K562 (cell line): ENCODE data around the gene MAP1A. TPM values are rescaled to one million over a fixed set of nuclear protein-coding genes. Genes with fewer than 3 reads are reported as not detected.

Experiments
- ATAC-seq: fragments of 200-7000 bp; cut with Tn5 transposase; 3 replicates; pipeline ENCODE4 v1.9.1; 2020; ENCODE audit warnings: moderate library complexity
- BruUV-seq: library from RNA; stranded (reverse); fragments of 400-500 nt; replicated peaks from 2 replicates; lab custom pipeline; 2021; lab: Mats Ljungman, UMichigan
- CTCF ChIA-PET: fragments of 300-600 bp; formaldehyde crosslinking; extraction: SDS; loops from one replicate; lab custom pipeline; 2021; ENCODE audit warnings: low intra/inter-chr PET ratio; lab: Yijun Ruan, JAX
- POLR2A ChIA-PET: fragments of 300-600, 350-650 bp; sonication (Branson Sonifier 250); formaldehyde crosslinking; extraction: SDS; loops from one replicate; lab custom pipeline; 2021; ENCODE audit warnings: antibody characterized with exemption, inconsistent platforms; lab: Yijun Ruan, JAX
- DNase-seq, 4 experiments: peaks; one replicate each; pipeline versions ENCODE4 v3.0.0 to v3.0.0-alpha.2; 2011 to 2018; ENCODE audit warnings: low spot score in 3 of 4, mixed read lengths in 3 of 4; ENCODE audit errors: extremely low read depth in 1 of 4
- FAIRE-seq: peaks from 2 replicates; lab custom pipeline; 2011; peaks lifted over from hg19 to GRCh38; lab: Jason Lieb, UNC
- H2AFZ ChIP-seq: 2 replicates; pipeline ENCODE4 v1.6.0; 2011; ENCODE audit warnings: low read depth, low read length, control low read depth, inconsistent platforms
- H3K27ac ChIP-seq: fragments of 200-600 bp; 3 replicates; pipeline ENCODE4 v1.8.0; 2011; ENCODE audit warnings: low read depth, mild to moderate bottlenecking, control low read depth, inconsistent platforms, low read length, moderate library complexity, mixed read lengths; ENCODE audit errors: extremely low read depth
- H3K27me3 ChIP-seq, 2 experiments: fragments of 300-600 bp in 1 of 2; 2 replicates in 1 of 2; 3 replicates in 1 of 2; pipeline versions ENCODE4 v1.6.0 to v1.8.0; 2011; ENCODE audit warnings: inconsistent platforms in 2 of 2, low read length in 2 of 2, mild to moderate bottlenecking in 1 of 2, mixed read lengths in 1 of 2, moderate library complexity in 1 of 2; ENCODE audit not compliant: control insufficient read depth in 2 of 2, insufficient read depth in 2 of 2
- H3K36me3 ChIP-seq: fragments of 300-600 bp; 3 replicates; pipeline ENCODE4 v1.8.0; 2011; ENCODE audit warnings: mild to moderate bottlenecking, low read length, inconsistent platforms; ENCODE audit not compliant: control insufficient read depth, insufficient read depth
- H3K4me1 ChIP-seq, 2 experiments: fragments of 200-600 bp in 1 of 2; replicated peaks in 1 of 2; 2 replicates in 1 of 2; 3 replicates in 1 of 2; pipeline versions ENCODE4 v1.5.1 to v1.8.0; 2011; ENCODE audit warnings: inconsistent platforms in 2 of 2, low read length in 2 of 2, mild to moderate bottlenecking in 1 of 2, mixed read lengths in 1 of 2, moderate library complexity in 1 of 2; ENCODE audit not compliant: control insufficient read depth in 2 of 2, insufficient read depth in 2 of 2
- H3K4me2 ChIP-seq: 2 replicates; pipeline ENCODE4 v1.6.1; 2011; ENCODE audit warnings: low read length, control low read depth, inconsistent platforms, mixed read lengths; ENCODE audit not compliant: insufficient read depth
- H3K4me3 ChIP-seq: fragments of 200-600 bp; sonication (generic), shearing (Covaris generic); 2 replicates; pipeline ENCODE4 v1.5.1; 2016; ENCODE audit warnings: control low read depth, inconsistent platforms
- H3K79me2 ChIP-seq: fragments of 200-600 bp; 3 replicates; pipeline ENCODE4 v1.8.0; 2011; ENCODE audit warnings: low read length, inconsistent platforms; ENCODE audit not compliant: control insufficient read depth, insufficient read depth
- H3K9ac ChIP-seq, 2 experiments: 2 replicates each; pipeline versions ENCODE4 v1.6.0 to v1.6.1; 2011; ENCODE audit warnings: low read depth in 2 of 2, low read length in 2 of 2, control low read depth in 1 of 2, inconsistent platforms in 1 of 2, mild to moderate bottlenecking in 1 of 2, mixed read lengths in 1 of 2; ENCODE audit not compliant: insufficient read depth in 1 of 2
- H3K9me1 ChIP-seq: one replicate; pipeline ENCODE4 v1.6.0; 2011; ENCODE audit warnings: inconsistent platforms, mild to moderate bottlenecking, low read length, moderate library complexity; ENCODE audit not compliant: control insufficient read depth, insufficient read depth
- H3K9me3 ChIP-seq: replicated peaks from 2 replicates; pipeline ENCODE4 v1.5.1; 2011; ENCODE audit warnings: low read depth, low read length, inconsistent platforms; ENCODE audit not compliant: control insufficient read depth, insufficient read depth
- H4K20me1 ChIP-seq: replicated peaks from 2 replicates; pipeline ENCODE4 v1.6.1; 2011; ENCODE audit warnings: low read length, inconsistent platforms, mixed read lengths; ENCODE audit not compliant: control insufficient read depth, insufficient read depth
- DNMT1 ChIP-seq: fragments of 450-650 bp; IDR thresholded peaks from 2 replicates; pipeline ENCODE4 v1.6.1; 2016; ENCODE audit warnings: antibody characterized with exemption, mild to moderate bottlenecking
- GABPB2 ChIP-seq: fragments of 250-450 bp; sonication (Bioruptor Pico); conservative IDR thresholded peaks from 2 replicates; pipeline ENCODE4 v1.5.1; 2021; ENCODE audit warnings: mild to moderate bottlenecking
- NCOR1 ChIP-seq: fragments of 450-650 bp; IDR thresholded peaks from 2 replicates; pipeline ENCODE4 v1.6.1; 2016; ENCODE audit warnings: mild to moderate bottlenecking, moderate library complexity
- SRSF3 ChIP-seq: fragments of 200-400 bp; formaldehyde crosslinking; IDR thresholded peaks from 2 replicates; pipeline ENCODE4 v1.6.1; 2016; ENCODE audit warnings: mild to moderate bottlenecking, low read length, moderate library complexity; ENCODE audit not compliant: insufficient read depth
- ZEB2 ChIP-seq: fragments of 450-650 bp; IDR thresholded peaks from 2 replicates; pipeline ENCODE4 v1.6.1; 2016
- in situ Hi-C: fragments of 300-500 bp; cut with MboI; formaldehyde crosslinking; loops from 4 replicates; pipeline ENCODE4 v1.15.0; 2018; ENCODE audit warnings: inconsistent platforms, mixed read lengths
- intact Hi-C: fragments of 100-400 bp; cut with micrococcal nuclease; formaldehyde crosslinking; loops from 2 replicates; pipeline ENCODE4 v1.14.2; 2022
- polyA plus RNA-seq, 8 experiments: library from polyadenylated mRNA; depleted of rRNA in 4 of 8; stranded (reverse) in 5 of 8; unstranded in 3 of 8; fragments of >200 nt; fragmentation: Nextera tagmentation in 2 of 8; fragmentation: Illumina TruSeq in 1 of 8; extraction: Ambion mirVana in 2 of 8; extraction: Trizol in 1 of 8; gene quantifications; 2 replicates each; pipeline versions ENCODE4 v1.2.1 to v1.2.3, GENCODE V29; 2011 to 2014; ENCODE audit warnings: inconsistent platforms in 1 of 8, missing spikeins in 1 of 8
- total RNA-seq, 7 experiments: library from RNA; depleted of rRNA in 6 of 7; stranded (reverse); fragments of >200 nt in 6 of 7; fragmentation: Illumina TruSeq in 2 of 7; extraction: Trizol in 2 of 7; gene quantifications; 2 replicates each; pipeline versions ENCODE4 v1.2.1 to v1.2.3, GENCODE V29; 2011 to 2021; ENCODE audit warnings: low replicate concordance in 1 of 7
- TF ChIP-seq, protein P1 (sequence below): fragments of 250-450 bp; sonication (Bioruptor Pico); IDR thresholded peaks from 2 replicates; pipeline ENCODE4 v1.4.0; 2020; ENCODE audit warnings: mild to moderate bottlenecking, moderate library complexity

Gene MAP1A
- total and polyA plus RNA-seq, 9 of the 15 experiments (the other 6 are each of a cell fraction or from before 2014, with no cell fraction given) = 2.0 to 20.3 (median 7.3) TPM

DNA sequence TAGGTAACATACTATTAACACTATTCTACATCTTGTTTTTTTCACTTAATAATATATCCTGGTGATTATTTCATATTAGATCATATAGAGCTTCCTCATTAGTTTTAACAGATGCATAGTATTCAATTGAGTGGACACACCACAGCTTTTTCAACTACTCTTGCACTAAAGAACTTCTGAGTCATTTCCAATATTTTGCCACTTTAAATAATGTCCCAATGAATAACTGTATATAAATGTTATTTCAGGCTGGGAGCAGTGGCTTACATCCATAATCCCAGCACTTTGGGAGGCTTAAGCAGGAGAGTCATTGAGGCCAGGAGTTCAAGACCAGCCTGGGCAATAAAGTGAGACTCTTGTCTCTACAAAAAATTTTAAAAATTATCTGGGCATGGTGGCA is 26.9 kb downstream of the MAP1A start:
- DNase-seq (no peak), FAIRE-seq (no peak)

More for the DNA sequence above, 26.9 kb downstream of the MAP1A start:
- TF ChIP-seq, protein P1, sequence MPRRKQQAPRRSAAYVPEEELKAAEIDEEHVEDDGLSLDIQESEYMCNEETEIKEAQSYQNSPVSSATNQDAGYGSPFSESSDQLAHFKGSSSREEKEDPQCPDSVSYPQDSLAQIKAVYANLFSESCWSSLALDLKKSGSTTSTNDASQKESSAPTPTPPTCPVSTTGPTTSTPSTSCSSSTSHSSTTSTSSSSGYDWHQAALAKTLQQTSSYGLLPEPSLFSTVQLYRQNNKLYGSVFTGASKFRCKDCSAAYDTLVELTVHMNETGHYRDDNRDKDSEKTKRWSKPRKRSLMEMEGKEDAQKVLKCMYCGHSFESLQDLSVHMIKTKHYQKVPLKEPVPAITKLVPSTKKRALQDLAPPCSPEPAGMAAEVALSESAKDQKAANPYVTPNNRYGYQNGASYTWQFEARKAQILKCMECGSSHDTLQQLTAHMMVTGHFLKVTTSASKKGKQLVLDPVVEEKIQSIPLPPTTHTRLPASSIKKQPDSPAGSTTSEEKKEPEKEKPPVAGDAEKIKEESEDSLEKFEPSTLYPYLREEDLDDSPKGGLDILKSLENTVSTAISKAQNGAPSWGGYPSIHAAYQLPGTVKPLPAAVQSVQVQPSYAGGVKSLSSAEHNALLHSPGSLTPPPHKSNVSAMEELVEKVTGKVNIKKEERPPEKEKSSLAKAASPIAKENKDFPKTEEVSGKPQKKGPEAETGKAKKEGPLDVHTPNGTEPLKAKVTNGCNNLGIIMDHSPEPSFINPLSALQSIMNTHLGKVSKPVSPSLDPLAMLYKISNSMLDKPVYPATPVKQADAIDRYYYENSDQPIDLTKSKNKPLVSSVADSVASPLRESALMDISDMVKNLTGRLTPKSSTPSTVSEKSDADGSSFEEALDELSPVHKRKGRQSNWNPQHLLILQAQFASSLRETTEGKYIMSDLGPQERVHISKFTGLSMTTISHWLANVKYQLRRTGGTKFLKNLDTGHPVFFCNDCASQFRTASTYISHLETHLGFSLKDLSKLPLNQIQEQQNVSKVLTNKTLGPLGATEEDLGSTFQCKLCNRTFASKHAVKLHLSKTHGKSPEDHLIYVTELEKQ (CRISPR knock-in tag) = no peak
- TF ChIP-seq SRSF3 (no peak), DNMT1 (no peak), ZEB2 (no peak), GABPB2 (CRISPR knock-in tag) (no peak), NCOR1 (no peak)
- H2AFZ ChIP-seq = no peak overlapping the region
- no peak overlapping the region for H3K4me2 ChIP-seq
- intact Hi-C loops = no loop called here
- H3K9me3 ChIP-seq = no peaks in the 10 kb centered on the region
- no peak overlapping the region for H3K4me3 ChIP-seq
- H3K4me1 ChIP-seq = no peaks in the 10 kb centered on the region
- H4K20me1 ChIP-seq = no peaks in the 10 kb centered on the region
- H3K9me1 ChIP-seq = no peaks in the 10 kb centered on the region
- H3K36me3 ChIP-seq = peaks cover 3% of the 10 kb centered on the region; the same call in 1 of the 3 replicates
- CTCF ChIA-PET = no interaction called here
- BruUV-seq = no TSS peak
- H3K9ac ChIP-seq = no peak overlapping the region
- POLR2A ChIA-PET = interaction anchor here (3.7 kb wide), 1 partner anchor 13 kb away, joined by 12 read pairs; no protein-coding TSS in a partner anchor
- ATAC-seq = no peak
- in situ Hi-C loops = no loop called here
- H3K27ac ChIP-seq = no peak overlapping the region
- no peaks in the 10 kb centered on the region for H3K27me3 ChIP-seq
- no peaks in the 10 kb centered on the region for H3K79me2 ChIP-seq
